Measurements from ENCODE around the gene ARPC2.

ARPC2 gene

DNA sequence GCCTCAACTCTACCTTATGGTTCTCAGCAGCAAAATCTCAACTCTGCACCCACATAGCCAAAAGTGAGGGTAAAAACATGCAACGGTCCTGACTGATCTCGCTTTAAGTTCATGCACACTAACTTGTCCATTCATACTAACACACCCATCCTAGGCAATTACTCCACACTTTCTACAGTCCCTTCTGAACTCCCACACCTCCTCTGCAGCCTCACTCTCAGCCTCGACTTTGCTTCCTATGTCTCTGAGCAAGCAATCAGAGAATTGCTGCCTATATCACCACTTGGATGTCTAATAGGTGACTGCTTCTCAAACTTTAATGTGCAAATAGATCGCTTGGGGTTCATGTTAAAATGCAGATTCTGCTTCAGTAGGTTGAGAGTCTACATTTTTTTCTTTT is 83.2 kb downstream of the ARPC2 start:
- H3K4me1 Mint-ChIP-seq (ENCODE audit: low read depth) = peaks cover 7% of the 10 kb centered on the region
- no peak overlapping the region for H3K27ac Mint-ChIP-seq
- H3K36me3 Mint-ChIP-seq (ENCODE audit: low read depth) = no peaks in the 10 kb centered on the region
- H3K27me3 Mint-ChIP-seq = peaks cover 1% of the 10 kb centered on the region
- intact Hi-C loops (cut with micrococcal nuclease) = no loop called here
- H3K9me3 Mint-ChIP-seq = no peaks in the 10 kb centered on the region
- no peak overlapping the region for H3K4me3 Mint-ChIP-seq

DNA sequence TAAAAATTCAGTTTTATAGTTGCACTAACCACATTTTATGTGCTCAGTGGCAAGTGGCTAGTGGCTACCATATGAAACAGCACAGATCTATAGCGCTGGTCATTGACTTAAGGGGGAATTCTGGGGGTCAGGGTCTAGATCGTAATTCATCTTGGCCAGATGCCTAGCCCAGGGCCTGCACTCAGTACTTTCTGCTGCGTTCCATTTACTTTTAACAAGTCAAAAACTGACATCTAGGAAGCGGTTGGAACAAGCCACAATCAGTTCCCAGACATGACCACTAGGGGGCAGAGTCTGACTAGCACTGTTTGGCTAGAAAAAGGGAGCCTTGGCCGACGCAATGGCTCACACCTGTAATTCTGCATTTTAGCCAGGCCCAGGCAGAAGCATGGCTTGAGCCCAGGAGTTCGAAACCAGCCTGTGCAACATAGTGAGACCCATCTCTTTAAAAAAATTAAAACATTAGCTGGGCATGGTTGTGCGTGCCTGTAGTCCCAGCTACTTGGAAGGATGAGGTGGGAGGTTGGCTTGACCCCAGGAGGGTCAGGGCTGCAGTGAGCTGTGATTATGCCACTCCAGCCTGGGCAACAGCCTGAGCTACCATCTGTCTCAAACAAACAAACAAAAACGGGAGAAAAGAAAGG is 84.3 kb downstream of the ARPC2 start:
- intact Hi-C loops (cut with micrococcal nuclease) = loop anchor here (1.0 kb wide), 1 partner anchor 55 kb away; the partner anchor contains the start of gene CATIP
- peaks cover 7% of the 10 kb centered on the region for H3K4me1 Mint-ChIP-seq (ENCODE audit: low read depth)
- H3K27me3 Mint-ChIP-seq = peaks cover 1% of the 10 kb centered on the region
- no peak overlapping the region for H3K4me3 Mint-ChIP-seq
- no peak overlapping the region for H3K27ac Mint-ChIP-seq
- no peaks in the 10 kb centered on the region for H3K9me3 Mint-ChIP-seq
- no peaks in the 10 kb centered on the region for H3K36me3 Mint-ChIP-seq (ENCODE audit: low read depth)

Data from dendritic cell treated with granulocyte-macrophage colony-stimulating factor and Interleukin-4, amounts not matched to agents 40 ng/mL and 50 ng/mL, for 4 days (primary cell).